ENCODE data around the gene RAP2C.

- TF ChIP-seq EP300 (IDR thresholded peaks at IDR 0.05), result no peak
- TF ChIP-seq CTCF (IDR thresholded peaks at IDR 0.05), result no peak
- TF ChIP-seq POLR2AphosphoS5 (IDR thresholded peaks at IDR 0.05), result no peak
- no peak for TF ChIP-seq POLR2A (IDR thresholded peaks at IDR 0.05)
Measured at GRCh38 chrX:132227383-132228112, 8.3 kb upstream of the RAP2C start.
